Keratinocyte (primary cell): ENCODE data around the gene LAD1. TPM values are rescaled to one million over a fixed set of nuclear protein-coding genes. Genes with fewer than 3 reads are reported as not detected.

Experiments
- DNase-seq: peaks from one replicate; pipeline ENCODE4 v3.0.0-alpha.2; 2011; ENCODE audit warnings: low read depth, missing footprints, low spot score
- FAIRE-seq: peaks from 2 replicates; lab custom pipeline; 2011; peaks lifted over from hg19 to GRCh38; lab: Jason Lieb, UNC
- H2AFZ ChIP-seq: 2 replicates; pipeline ENCODE4 v1.6.0; 2012; ENCODE audit warnings: low read length, control low read depth, inconsistent platforms; ENCODE audit not compliant: control insufficient read depth
- H3K27ac ChIP-seq: 2 replicates; pipeline ENCODE4 v1.5.1; 2011; ENCODE audit warnings: low read length; ENCODE audit not compliant: control insufficient read depth, insufficient read depth
- H3K27me3 ChIP-seq: 3 replicates; pipeline ENCODE4 v1.6.0; 2011; ENCODE audit warnings: low read length; ENCODE audit not compliant: control insufficient read depth, insufficient read depth; ENCODE audit errors: extremely low read depth
- H3K36me3 ChIP-seq, 2 experiments: 2 replicates in 1 of 2; 3 replicates in 1 of 2; pipeline ENCODE4 v1.5.1; 2011; ENCODE audit warnings: low read length in 2 of 2, mild to moderate bottlenecking in 1 of 2; ENCODE audit not compliant: control insufficient read depth in 2 of 2, insufficient read depth in 2 of 2; ENCODE audit errors: extremely low read depth in 1 of 2
- H3K4me1 ChIP-seq: 3 replicates; pipeline ENCODE4 v1.5.1; 2011; ENCODE audit warnings: low read length; ENCODE audit not compliant: control insufficient read depth, insufficient read depth; ENCODE audit errors: extremely low read depth
- H3K4me2 ChIP-seq: 3 replicates; pipeline ENCODE4 v1.6.0; 2011; ENCODE audit warnings: low read depth, low read length; ENCODE audit not compliant: control insufficient read depth, insufficient read depth; ENCODE audit errors: extremely low read depth
- H3K4me3 ChIP-seq, 3 experiments: fragments of 200-600 bp in 1 of 3; sonication (generic) in 1 of 3; 2 replicates in 2 of 3; 3 replicates in 1 of 3; pipeline ENCODE4 v1.5.1; 2011 to 2016; ENCODE audit warnings: low read length in 3 of 3, mild to moderate bottlenecking in 3 of 3, control low read depth in 2 of 3, inconsistent platforms in 1 of 3, low read depth in 1 of 3, mixed read lengths in 1 of 3, mixed run types in 1 of 3, moderate library complexity in 1 of 3; ENCODE audit not compliant: control insufficient read depth in 2 of 3, insufficient read depth in 2 of 3; ENCODE audit errors: extremely low read depth in 1 of 3
- H3K79me2 ChIP-seq: 2 replicates; pipeline ENCODE4 v1.6.0; 2012; ENCODE audit warnings: low read length; ENCODE audit not compliant: control insufficient read depth, insufficient read depth
- H3K9ac ChIP-seq: 3 replicates; pipeline ENCODE4 v1.6.0; 2011; ENCODE audit warnings: low read length; ENCODE audit not compliant: control insufficient read depth, insufficient read depth; ENCODE audit errors: extremely low read depth
- H3K9me1 ChIP-seq: 3 replicates; pipeline ENCODE4 v1.6.0; 2011; ENCODE audit warnings: low read length; ENCODE audit not compliant: control insufficient read depth, insufficient read depth; ENCODE audit errors: extremely low read depth
- H3K9me3 ChIP-seq: 2 replicates; pipeline ENCODE4 v1.5.1; 2012; ENCODE audit warnings: low read depth, low read length; ENCODE audit not compliant: control insufficient read depth
- H4K20me1 ChIP-seq: 3 replicates; pipeline ENCODE4 v1.6.0; 2011; ENCODE audit warnings: low read length; ENCODE audit not compliant: control insufficient read depth, insufficient read depth; ENCODE audit errors: extremely low read depth
- EZH2 ChIP-seq: IDR thresholded peaks from one replicate; pipeline ENCODE4 v1.6.1; 2012; ENCODE audit warnings: inconsistent platforms, mild to moderate bottlenecking, low read length, moderate library complexity
- dilution Hi-C: fragments of 300-500 bp; cut with MboI; formaldehyde crosslinking; loops from one replicate; pipeline ENCODE4 v1.7.0; 2020; ENCODE audit warnings: low sequenced_read_pairs; ENCODE audit not compliant: extremely low pct_ligation_motif_present
- polyA plus RNA-seq, 5 experiments: library from polyadenylated mRNA; depleted of rRNA in 3 of 5; stranded (reverse) in 3 of 5; stranded (forward) in 1 of 5; unstranded in 1 of 5; fragments of >200 nt; gene quantifications; 1 replicate in 1 of 5; 2 replicates in 3 of 5; 3 replicates in 1 of 5; pipeline versions ENCODE4 v1.2.1 to v1.2.3, GENCODE V29; 2011 to 2012; ENCODE audit warnings: missing spikeins in 2 of 5, low read depth in 1 of 5, low replicate concordance in 1 of 5
- TF ChIP-seq, protein P1 (sequence below), 3 experiments: IDR thresholded peaks in 1 of 3; conservative IDR thresholded peaks in 1 of 3; optimal IDR thresholded peaks in 1 of 3; 2 replicates in 2 of 3; 3 replicates in 1 of 3; pipeline versions ENCODE3 to v1.5.1; 2011; ENCODE audit warnings: low read length in 3 of 3, mild to moderate bottlenecking in 3 of 3, moderate library complexity in 2 of 3, control low read depth in 1 of 3, inconsistent platforms in 1 of 3; ENCODE audit not compliant: insufficient read depth in 2 of 3; ENCODE audit errors: extremely low read depth in 1 of 3

The LAD1 gene
- polyA plus RNA-seq, 1 donor (not counting 4 experiments of a cell fraction or from before 2014, with no cell fraction given): 82.9 TPM

DNA sequence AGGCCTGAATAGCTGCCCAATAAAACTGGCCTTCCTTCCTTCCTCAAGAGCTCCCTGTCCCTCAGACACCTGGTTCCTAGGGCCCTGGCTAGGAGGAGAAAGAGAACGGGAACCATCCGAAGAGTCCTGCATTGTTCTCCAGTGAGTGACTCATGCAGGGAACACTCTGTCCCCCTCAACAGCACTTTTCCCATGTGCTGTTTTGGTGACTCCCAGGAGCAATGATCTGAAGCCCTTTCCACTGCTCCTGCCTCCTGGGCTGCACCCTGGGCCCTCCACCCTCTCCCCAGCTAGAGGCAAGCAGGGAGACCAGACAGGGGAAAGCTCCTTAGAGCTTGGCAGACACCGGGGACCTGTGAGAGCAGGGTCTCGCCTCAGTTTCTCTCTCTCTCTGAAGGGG is 40.5 kb downstream of the LAD1 start:
- Histone ChIP-seq H3K27me3 (peaks cover 11% of the 10 kb centered on the region), H3K4me1 (peaks cover 32% of the 10 kb centered on the region), H3K27ac (no peak overlapping the region), H3K9me1 (no peaks in the 10 kb centered on the region), H3K9me3 (no peaks in the 10 kb centered on the region), H3K9ac (no peak overlapping the region), H3K4me2 (peak overlapping the region; percentile 4), H3K79me2 (no peaks in the 10 kb centered on the region), H3K36me3 (no peaks in the 10 kb centered on the region), H4K20me1 (no peaks in the 10 kb centered on the region), H3K4me3 (no peak overlapping the region), H2AFZ (no peak overlapping the region)
- peak; percentile 94 for FAIRE-seq
- no peak for DNase-seq
- dilution Hi-C loops: no loop called here
- TF ChIP-seq, protein P1, sequence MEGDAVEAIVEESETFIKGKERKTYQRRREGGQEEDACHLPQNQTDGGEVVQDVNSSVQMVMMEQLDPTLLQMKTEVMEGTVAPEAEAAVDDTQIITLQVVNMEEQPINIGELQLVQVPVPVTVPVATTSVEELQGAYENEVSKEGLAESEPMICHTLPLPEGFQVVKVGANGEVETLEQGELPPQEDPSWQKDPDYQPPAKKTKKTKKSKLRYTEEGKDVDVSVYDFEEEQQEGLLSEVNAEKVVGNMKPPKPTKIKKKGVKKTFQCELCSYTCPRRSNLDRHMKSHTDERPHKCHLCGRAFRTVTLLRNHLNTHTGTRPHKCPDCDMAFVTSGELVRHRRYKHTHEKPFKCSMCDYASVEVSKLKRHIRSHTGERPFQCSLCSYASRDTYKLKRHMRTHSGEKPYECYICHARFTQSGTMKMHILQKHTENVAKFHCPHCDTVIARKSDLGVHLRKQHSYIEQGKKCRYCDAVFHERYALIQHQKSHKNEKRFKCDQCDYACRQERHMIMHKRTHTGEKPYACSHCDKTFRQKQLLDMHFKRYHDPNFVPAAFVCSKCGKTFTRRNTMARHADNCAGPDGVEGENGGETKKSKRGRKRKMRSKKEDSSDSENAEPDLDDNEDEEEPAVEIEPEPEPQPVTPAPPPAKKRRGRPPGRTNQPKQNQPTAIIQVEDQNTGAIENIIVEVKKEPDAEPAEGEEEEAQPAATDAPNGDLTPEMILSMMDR (optimal IDR thresholded peaks at IDR 0.05 in 1 of 3, IDR thresholded peaks at IDR 0.05 in 1 of 3, conservative IDR thresholded peaks at IDR 0.05 in 1 of 3; ENCODE audit: extremely low read depth in 1 of 3, insufficient read depth in 2 of 3, low read length in 3 of 3): no peak
- no peak for TF ChIP-seq EZH2

GRCh38 chr1:201357636-201358348 is 41.3 kb downstream of the LAD1 start:
- FAIRE-seq: no peak
- Histone ChIP-seq H2AFZ (no peak overlapping the region), H3K4me2 (no peak overlapping the region), H3K79me2 (no peaks in the 10 kb centered on the region), H3K9ac (no peak overlapping the region), H3K9me3 (no peaks in the 10 kb centered on the region), H3K9me1 (no peaks in the 10 kb centered on the region), H3K4me3 (no peak overlapping the region), H4K20me1 (no peaks in the 10 kb centered on the region), H3K27ac (no peak overlapping the region), H3K36me3 (no peaks in the 10 kb centered on the region), H3K27me3 (peaks cover 6% of the 10 kb centered on the region), H3K4me1 (peaks cover 40% of the 10 kb centered on the region)
- DNase-seq: no peak
- no peak for TF ChIP-seq EZH2
- TF ChIP-seq, protein P1 (optimal IDR thresholded peaks at IDR 0.05 in 1 of 3, IDR thresholded peaks at IDR 0.05 in 1 of 3, conservative IDR thresholded peaks at IDR 0.05 in 1 of 3; ENCODE audit: extremely low read depth in 1 of 3, insufficient read depth in 2 of 3, low read length in 3 of 3): no peak
- dilution Hi-C loops: no loop called here
